Right lobe of liver (tissue), 4 donors: ENCODE data around the gene ZBTB32.

Source experiments
- POLR2A ChIP-seq: fragments of 450-650 bp; IDR thresholded peaks from one replicate; pipeline ENCODE4 v1.6.1; 2017; ENCODE audit warnings: antibody characterized with exemption, mild to moderate bottlenecking
- TF ChIP-seq, protein P1 (sequence below), 4 donors: fragments of 200-600 bp in 3 of 4; fragments of 450-650 bp in 1 of 4; IDR thresholded peaks; one replicate each; pipeline versions ENCODE4 v1.5.1 to v1.8.0; 2016 to 2022; ENCODE audit warnings: antibody characterized with exemption in 4 of 4, mild to moderate bottlenecking in 2 of 4
- donor health status: DM: no; HTN: no; CAD: no.
- donor health status: DM: no; HTN: no; CAD: no.
- donor health status: DM: no; HTN: yes; CAD: no.

GRCh38 chr19:35734273-35734672 is 29.9 kb downstream of the ZBTB32 start:
- TF ChIP-seq, protein P1, sequence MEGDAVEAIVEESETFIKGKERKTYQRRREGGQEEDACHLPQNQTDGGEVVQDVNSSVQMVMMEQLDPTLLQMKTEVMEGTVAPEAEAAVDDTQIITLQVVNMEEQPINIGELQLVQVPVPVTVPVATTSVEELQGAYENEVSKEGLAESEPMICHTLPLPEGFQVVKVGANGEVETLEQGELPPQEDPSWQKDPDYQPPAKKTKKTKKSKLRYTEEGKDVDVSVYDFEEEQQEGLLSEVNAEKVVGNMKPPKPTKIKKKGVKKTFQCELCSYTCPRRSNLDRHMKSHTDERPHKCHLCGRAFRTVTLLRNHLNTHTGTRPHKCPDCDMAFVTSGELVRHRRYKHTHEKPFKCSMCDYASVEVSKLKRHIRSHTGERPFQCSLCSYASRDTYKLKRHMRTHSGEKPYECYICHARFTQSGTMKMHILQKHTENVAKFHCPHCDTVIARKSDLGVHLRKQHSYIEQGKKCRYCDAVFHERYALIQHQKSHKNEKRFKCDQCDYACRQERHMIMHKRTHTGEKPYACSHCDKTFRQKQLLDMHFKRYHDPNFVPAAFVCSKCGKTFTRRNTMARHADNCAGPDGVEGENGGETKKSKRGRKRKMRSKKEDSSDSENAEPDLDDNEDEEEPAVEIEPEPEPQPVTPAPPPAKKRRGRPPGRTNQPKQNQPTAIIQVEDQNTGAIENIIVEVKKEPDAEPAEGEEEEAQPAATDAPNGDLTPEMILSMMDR (IDR thresholded peaks at IDR 0.05), result no peak
- no peak for TF ChIP-seq POLR2A
